GM10847 (cell line): ENCODE data around the gene CRX.
"Not testable (repeated sequence)": the region's sequence is repeated elsewhere in the genome, so short reads cannot be mapped to it uniquely, and the experiment has no call there.

Source experiments
- POLR2A ChIP-seq: IDR thresholded peaks from 2 replicates; pipeline ENCODE4 v1.6.1; 2011; ENCODE audit not compliant: insufficient read length; ENCODE audit errors: extremely low read depth

The CRX gene

DNA sequence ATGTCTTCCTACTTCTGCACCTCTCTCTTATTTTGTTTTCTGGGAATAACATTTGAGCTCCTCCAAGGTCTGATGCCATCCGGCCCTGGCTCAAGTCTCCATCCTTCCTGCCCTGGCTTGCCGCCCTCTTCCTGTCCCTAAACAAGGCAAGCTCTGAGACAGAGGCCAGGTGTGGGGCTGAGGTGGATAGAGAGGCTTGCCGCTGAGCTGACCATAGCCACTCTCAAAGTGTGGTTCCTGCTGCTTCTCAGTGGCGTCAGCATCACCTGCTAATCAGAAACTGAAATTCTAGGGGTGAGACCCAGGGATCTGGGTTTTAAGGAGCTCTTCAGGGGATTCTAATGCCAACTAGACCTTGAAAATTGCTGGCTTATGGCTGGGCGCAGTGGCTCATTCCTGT lies 31.3 kb downstream of the CRX start:
- TF ChIP-seq POLR2A, result no peak

DNA sequence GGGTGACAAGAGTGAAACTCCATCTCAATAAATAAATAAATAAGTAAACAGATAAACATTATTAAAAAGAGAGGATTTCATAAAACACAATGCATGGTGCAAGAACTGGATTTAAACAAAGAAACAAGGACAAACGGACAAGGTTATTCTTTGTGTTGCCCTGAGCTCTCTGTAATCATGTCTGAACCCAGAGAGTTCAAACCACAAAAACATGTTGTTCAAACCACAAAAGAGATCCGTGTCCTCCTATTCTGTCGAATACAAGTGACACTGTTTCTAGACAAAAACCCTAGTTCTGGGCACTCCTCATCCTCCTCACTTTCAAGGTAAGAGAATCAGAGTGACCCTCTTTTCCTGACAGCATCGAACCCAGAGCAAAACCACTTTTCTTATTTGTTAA lies 32.7 kb downstream of the CRX start:
- TF ChIP-seq POLR2A, result no peak

DNA sequence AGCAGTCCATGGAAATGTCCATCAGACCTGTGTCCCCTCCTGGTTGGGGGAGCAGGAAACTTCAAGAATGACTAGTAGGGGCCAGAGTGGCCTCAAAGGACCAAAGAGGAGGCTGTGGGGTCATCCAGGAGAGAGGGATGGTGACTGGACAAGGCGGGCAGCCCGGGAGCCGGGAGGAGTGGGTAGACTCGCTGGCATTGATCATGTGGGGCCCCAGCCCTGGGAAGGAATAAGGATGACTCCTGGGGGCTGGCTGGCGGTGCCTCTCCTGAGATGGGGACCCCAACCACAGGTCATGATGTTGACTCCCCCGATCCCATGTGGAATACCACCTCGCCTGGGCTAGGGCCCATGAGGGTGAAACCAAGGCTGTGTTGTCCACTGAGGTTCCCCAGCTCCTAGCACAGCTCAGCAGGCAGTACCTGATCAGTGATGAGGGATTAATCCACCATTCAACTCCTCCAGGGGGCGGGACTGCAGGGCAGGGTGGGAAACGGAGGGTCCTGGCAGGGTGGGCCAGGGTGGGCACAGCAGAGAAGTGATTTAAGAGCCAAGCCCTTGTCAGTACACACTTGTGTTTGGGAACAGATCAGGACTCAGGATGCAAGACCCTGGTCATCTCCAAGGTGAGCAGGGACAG lies 37.0 kb downstream of the CRX start, which contains the start of gene TPRX2:
Gene TPRX2, plus strand, starts transcription at position 590 of the 640 bp plus-strand sequence. Its CDS starts 12 bp downstream, at position 602.
- not testable (repeated sequence) for TF ChIP-seq POLR2A

DNA sequence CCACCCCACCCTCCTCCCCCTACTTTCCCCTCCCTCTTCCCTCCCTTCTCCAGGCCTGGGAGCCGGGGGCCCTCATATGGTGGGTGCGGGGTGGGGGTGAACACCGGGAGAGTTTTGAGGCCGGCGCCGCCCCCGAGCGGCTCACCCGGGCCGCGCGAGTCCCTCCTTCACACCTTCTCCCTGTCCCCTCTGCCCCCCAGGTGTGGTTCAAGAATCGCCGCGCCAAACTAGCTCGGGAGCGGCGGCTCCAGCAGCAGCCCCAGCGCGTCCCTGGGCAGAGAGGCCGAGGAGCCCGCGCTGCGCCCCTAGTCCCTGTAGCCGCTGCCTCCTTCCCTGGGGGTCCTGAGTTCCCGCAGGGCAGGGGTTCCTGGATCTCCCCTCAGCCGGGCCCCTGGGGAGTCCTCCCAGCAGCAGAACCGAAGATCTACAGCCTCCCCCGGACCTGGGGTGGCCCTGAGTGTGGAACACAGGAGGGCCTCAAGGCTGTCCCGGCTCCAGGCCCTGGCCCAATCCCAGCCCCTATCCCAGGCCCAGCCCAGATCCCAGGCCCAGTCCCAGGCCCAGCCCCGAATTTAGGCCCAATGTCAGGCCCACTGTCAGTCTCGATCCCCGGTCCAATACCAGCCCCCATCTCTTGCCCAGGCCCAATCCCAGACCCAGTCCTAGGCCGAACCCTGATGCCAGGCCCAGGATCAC lies 39.0 kb downstream of the CRX start:
- TF ChIP-seq POLR2A, result no peak

DNA sequence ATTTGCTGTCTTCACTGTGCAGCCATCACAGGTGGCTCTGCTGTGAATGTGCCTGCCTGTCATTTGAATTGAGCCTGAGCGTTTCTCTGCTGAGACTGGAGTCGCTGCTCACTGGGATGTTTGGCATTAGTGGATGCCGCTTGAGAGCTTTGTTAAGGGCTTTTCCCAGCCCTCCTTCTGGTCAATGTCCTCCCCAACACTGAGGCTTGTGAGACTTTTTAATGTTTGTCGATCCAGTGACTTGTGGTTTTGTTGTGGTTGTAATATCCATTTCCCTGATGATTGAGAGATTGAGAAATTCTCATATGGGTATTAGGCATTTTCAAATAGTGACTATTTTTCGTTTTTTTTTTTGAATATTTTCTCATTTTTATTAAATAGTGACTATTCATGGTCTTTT lies 39.9 kb downstream of the CRX start:
- TF ChIP-seq POLR2A, result no peak

DNA sequence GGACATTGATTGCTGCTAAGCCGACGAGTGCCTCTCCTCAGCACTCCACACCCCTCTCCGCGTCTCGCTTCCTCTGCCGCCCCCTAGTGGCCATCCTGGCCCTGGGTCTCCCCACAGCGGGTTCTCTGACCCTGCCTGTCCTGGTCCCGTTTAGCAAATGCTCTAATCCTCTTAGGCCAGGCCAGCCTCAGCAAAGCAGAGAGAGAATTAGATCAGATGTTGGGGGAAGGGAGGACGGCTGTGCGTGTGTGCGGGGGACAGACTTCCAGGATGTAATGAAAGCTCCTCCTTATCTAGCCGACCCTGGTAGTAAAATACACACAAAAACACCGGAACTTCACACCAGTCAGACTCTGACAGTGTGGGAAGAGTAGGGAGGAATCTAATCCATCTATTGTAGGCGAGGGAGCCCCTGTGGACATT lies 41.8 kb downstream of the CRX start:
- TF ChIP-seq POLR2A, result no peak

DNA sequence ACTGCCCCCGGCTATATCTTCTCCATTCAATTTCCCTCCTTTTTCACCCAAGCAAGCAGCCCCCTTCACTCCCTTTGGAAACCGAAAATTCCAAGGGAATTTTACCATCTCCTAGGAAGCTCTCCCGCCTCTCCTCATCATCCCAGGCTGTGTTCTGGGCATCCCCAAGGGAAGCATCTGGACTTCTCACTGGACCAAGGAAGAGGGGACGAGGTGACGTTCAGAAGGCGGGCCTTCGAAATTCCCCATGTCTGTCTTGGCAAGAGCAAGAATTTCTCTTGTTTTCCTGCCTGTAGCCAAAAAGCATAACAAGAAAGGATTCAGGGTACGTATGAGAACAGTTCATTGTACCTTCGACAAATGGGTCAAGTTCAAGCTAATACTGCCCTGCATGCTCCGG lies 43.4 kb downstream of the CRX start:
- TF ChIP-seq POLR2A, result no peak

DNA sequence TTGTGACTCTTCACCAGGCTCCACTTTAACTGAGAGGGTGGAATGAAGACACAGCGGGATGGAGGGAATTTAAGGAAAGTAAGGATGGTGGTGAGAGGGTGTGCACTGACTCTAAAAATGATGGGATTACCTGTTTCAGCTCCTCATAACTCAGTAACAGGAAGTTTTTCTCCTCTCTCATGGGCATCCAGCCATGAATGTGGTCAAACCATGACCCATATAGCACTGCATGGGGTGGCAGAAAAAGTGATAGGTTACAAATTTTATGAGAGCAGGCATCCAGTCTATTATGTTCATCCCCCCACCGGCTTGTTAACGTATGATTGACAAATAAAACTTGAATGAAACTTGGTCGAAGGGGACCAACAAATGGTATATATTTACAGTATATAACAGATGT lies 57.2 kb downstream of the CRX start:
- TF ChIP-seq POLR2A, result no peak

DNA sequence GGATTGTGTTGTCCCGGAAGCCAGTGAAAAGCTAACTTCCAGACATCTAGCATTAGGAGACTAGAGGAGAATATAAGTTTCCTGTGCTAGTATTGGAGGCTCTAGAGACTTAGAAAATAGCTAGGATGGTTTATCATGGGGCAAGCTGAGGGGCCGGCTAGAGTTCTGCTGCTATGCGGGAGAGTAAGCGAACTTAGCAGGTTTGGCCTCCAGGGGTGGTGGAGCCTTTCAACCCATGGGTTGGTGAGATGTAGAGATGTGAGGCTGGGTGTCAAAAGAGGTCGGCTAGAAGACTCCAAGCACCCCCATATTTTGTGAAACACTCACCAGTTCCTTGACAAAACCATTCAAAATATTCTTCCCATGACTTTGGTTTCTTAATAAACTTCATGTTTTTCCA lies 60.0 kb downstream of the CRX start:
- no peak for TF ChIP-seq POLR2A

DNA sequence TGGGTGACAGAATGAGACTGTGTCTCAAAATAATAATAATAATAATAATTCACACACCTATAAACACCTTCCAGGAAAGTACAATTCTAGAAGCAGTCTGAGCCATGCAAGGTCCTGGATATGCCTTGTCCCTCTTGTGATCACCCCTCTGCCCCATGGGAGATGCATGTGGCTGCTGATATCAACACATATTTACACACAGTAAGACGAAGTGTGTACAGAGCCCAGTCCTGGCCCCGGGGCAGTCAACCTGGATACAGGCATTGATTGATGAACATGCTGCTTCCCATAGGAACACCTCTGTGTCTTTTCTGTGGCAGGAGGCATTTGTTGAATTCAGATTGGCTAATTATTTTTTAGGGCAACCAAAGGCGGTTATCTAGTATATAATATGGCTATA lies 61.2 kb downstream of the CRX start:
- TF ChIP-seq POLR2A, result no peak

DNA sequence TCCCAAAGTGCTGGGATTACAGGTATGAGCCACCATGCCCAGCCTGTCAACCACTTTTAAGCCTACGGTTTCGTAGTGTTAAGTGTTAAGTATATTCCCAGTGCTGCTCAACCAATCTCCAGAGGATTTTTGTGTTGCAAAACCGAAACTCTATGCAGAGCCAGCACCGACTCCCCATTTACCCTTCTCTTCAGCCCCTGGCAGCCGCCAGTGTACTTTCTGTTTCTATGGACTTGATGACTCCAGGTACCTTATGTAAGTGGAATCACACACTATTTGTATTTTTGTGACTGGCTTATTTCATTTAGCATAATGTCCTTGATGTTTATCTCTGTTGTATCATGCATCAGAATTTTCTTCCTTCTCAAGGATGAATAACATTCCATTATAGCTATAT lies 63.3 kb downstream of the CRX start:
- no peak for TF ChIP-seq POLR2A

DNA sequence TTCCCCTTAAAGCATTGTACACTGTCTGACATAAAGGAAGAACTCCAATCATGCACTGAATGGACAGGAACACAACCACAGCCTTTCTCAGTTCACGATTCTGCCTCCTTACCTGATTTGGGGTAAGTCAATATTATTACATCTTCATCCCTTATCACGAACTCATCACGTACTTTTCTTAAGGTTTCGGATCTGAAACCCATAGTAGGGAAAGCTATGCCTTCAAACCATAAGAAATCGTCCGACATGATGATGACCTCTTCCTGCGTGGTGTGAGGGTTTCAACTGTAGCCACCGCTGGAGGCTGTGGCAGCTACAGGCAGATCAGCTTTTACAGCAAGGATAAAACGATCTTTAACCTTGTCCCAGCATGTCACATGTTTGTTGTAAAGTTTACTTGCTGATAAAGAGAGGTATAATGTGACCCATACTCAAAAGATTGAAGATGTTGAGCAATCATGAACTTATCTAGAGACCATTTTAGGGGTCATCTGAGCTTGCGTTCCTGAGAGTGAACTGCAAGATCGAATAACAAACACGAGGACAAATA lies 64.3 kb downstream of the CRX start, which contains the start of gene SULT2A1:
Gene SULT2A1, minus strand, starts transcription at position 306 of the 550 bp plus-strand sequence. Its CDS starts 58 bp downstream, at position 248.
- no peak for TF ChIP-seq POLR2A

DNA sequence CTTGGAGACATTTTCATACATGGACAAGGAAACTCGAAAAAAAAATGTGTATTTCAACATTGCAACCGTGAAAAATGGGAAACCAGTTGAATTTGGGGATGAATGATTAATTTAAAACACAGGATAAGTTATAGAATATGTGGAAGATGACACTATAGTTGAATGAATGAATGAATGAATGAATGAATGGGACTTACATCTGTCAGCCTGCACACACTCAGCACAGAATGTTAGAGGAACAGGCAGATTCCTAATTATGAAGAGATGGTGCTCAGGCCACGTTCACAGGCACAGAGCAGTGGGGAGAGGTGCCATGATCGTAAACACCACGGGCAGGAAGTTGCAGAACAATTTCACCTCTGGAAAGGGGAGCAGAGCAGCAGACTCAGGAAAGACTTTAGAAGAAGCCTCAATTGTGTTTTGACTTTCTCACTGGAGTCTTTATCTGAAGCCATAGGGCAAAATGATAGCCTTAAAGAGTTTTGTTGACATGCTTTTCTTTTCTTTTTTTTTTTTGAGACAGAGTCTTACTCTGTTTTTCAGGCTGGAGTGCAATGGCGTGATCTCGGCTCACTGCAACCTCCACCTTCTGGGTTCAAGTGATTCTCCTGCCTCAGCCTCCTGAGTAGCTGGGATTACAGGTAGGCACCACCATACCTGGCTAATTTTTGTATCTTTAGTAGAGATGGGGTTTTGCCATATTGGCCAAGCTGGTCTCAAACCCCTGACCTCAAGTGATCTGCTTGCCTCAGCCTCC lies 69.3 kb downstream of the CRX start:
- no peak for TF ChIP-seq POLR2A

DNA sequence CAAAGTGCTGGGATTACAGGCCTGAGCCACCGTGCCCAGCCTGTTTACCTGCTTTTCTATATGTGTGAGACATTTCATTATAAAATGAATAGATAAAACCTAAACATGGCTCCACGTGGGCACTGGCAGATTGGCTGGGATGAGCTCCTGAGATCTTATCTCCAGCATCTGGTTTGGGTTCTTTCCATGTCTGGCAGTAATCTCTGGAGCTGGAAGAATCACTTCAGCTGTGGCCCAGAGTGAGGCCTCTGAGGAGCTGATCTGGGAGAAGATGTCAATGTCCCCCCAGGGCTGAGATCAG lies 69.8 kb downstream of the CRX start:
- no peak for TF ChIP-seq POLR2A

DNA sequence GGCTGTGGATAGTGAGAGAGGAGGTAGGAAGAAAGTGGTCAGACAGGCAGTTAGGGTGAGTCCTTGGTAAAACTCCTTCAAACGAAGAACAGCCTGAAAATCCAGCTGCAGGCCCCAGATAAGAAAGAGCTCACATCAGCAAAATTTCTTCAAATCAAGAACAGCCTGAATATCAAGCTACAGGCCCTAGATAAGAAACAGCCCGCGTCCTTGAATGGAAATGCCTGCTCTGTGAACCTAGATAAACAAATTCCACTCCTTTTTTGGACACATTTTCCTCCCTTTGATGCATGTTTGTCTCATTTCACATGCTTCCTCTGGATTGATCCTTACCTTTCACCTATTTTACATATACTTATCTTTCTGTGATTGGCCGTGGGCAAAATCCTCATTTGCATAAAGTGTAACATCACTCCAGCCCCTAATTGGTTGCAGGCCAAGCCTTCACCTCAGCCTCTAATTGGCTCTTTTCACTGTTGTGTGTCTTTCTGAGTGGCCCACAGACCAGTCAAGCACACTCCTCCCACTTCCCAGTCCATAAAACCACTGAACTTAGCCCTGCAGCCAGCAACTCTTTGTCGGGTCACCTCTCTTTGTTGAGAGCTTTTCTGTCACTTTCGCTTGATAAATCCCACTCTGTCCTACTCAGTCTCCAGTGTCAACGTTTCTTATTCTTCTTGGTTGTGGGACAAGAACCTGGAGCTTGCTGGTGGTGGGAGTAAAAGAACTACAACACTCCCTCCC lies 70.4 kb downstream of the CRX start:
- no peak for TF ChIP-seq POLR2A
